Effector memory CD8-positive, alpha-beta T cell (primary cell): ENCODE data around the gene TRPM1.

ENCODE experiments used
- ATAC-seq: fragments of 150-1000 bp; cut with Tn5 transposase; replicated peaks from 2 replicates; pipeline ENCODE4 v1.10.0; 2021; ENCODE audit warnings: mild to moderate bottlenecking, moderate library complexity
- DNase-seq, 3 experiments: peaks; one replicate each; pipeline ENCODE4 v3.0.0; 2021
- H3K27ac Mint-ChIP-seq, 2 donors: one replicate each; pipeline ENCODE4 v1.8.0; 2022; ENCODE audit warnings: mild to moderate bottlenecking in 2 of 2, mixed read lengths in 2 of 2, moderate library complexity in 2 of 2
- H3K27me3 Mint-ChIP-seq, 2 donors: one replicate each; pipeline ENCODE4 v1.8.0; 2022; ENCODE audit warnings: mixed read lengths in 2 of 2
- H3K36me3 Mint-ChIP-seq: one replicate; pipeline ENCODE4 v1.8.0; 2022; ENCODE audit warnings: mild to moderate bottlenecking, moderate library complexity, mixed read lengths; ENCODE audit not compliant: insufficient read depth
- H3K4me1 Mint-ChIP-seq, 2 donors: one replicate each; pipeline ENCODE4 v1.8.0; 2022; ENCODE audit warnings: low read depth in 2 of 2, mixed read lengths in 2 of 2
- H3K4me3 Mint-ChIP-seq, 2 donors: one replicate each; pipeline ENCODE4 v1.8.0; 2022; ENCODE audit warnings: mild to moderate bottlenecking in 2 of 2, mixed read lengths in 2 of 2, moderate library complexity in 2 of 2
- H3K9me3 Mint-ChIP-seq, 2 donors: one replicate each; pipeline ENCODE4 v1.8.0; 2022; ENCODE audit warnings: mixed read lengths in 2 of 2

Gene TRPM1

GRCh38 chr15:30969724-30970123 is 131.8 kb downstream of the TRPM1 start:
- Mint-ChIP-seq H3K4me1 (peaks cover 9 to 13% of the 10 kb centered on the region in 2 donors), H3K9me3 (no peaks in the 10 kb centered on the region), H3K27me3 (no peaks in the 10 kb centered on the region), H3K27ac (no peak overlapping the region), H3K4me3 (no peak overlapping the region), H3K36me3 (peaks cover 47% of the 10 kb centered on the region)
- no peak for ATAC-seq
- DNase-seq, result no peak

- no peaks in the 10 kb centered on the region for H3K9me3 Mint-ChIP-seq
- ATAC-seq (no peak), DNase-seq (no peak)
- H3K4me3 Mint-ChIP-seq, result no peak overlapping the region
- H3K36me3 Mint-ChIP-seq, result peaks cover 56% of the 10 kb centered on the region
- H3K27me3 Mint-ChIP-seq, result no peaks in the 10 kb centered on the region
- peak overlapping the region in 1 of 2 donors; percentile 46 for H3K27ac Mint-ChIP-seq
- peaks cover 7 to 15% of the 10 kb centered on the region in 2 donors for H3K4me1 Mint-ChIP-seq
These were observed 137.8 kb downstream of the TRPM1 start for GRCh38 chr15:30963681-30964080.

- ATAC-seq, result no peak
- no peaks in the 10 kb centered on the region for H3K9me3 Mint-ChIP-seq
These were observed 138.9 kb downstream of the TRPM1 start for GRCh38 chr15:30962659-30963058.

GRCh38 chr15:30962079-30962478 is 139.4 kb downstream of the TRPM1 start:
- DNase-seq, result no peak
- no peak for ATAC-seq
- H3K9me3 Mint-ChIP-seq, result no peaks in the 10 kb centered on the region
- no peak overlapping the region for H3K4me3 Mint-ChIP-seq
- no peak overlapping the region for H3K27ac Mint-ChIP-seq
- H3K36me3 Mint-ChIP-seq, result peaks cover 64% of the 10 kb centered on the region
- H3K27me3 Mint-ChIP-seq, result no peaks in the 10 kb centered on the region
- H3K4me1 Mint-ChIP-seq, result peaks cover 7 to 25% of the 10 kb centered on the region in 2 donors

More at GRCh38 chr15:30962659-30963058, 138.9 kb downstream of the TRPM1 start:
- Mint-ChIP-seq H3K4me1 (peaks cover 7 to 21% of the 10 kb centered on the region in 2 donors), H3K27ac (no peak overlapping the region), H3K36me3 (peaks cover 60% of the 10 kb centered on the region), H3K27me3 (no peaks in the 10 kb centered on the region), H3K4me3 (no peak overlapping the region)
- no peak for DNase-seq

- Mint-ChIP-seq H3K9me3 (no peaks in the 10 kb centered on the region), H3K27me3 (no peaks in the 10 kb centered on the region), H3K27ac (peak overlapping the region in 1 of 2 donors; percentile 33), H3K4me3 (no peak overlapping the region), H3K36me3 (peaks cover 78% of the 10 kb centered on the region), H3K4me1 (peaks cover 10 to 29% of the 10 kb centered on the region in 2 donors)
- no peak for DNase-seq
- ATAC-seq, result no peak
These were observed 143.3 kb downstream of the TRPM1 start for GRCh38 chr15:30958219-30958618.

- H3K36me3 Mint-ChIP-seq, result peaks cover 82% of the 10 kb centered on the region
- no peak overlapping the region for H3K4me3 Mint-ChIP-seq
- H3K4me1 Mint-ChIP-seq, result peaks cover 5 to 25% of the 10 kb centered on the region in 2 donors
- no peak for ATAC-seq
- peak overlapping the region in 1 of 2 donors; percentile 62 for H3K27ac Mint-ChIP-seq
- no peak for DNase-seq
- no peaks in the 10 kb centered on the region for H3K27me3 Mint-ChIP-seq
- no peaks in the 10 kb centered on the region for H3K9me3 Mint-ChIP-seq
These were observed 145.1 kb downstream of the TRPM1 start for GRCh38 chr15:30956216-30957124.

- Mint-ChIP-seq H3K4me1 (peaks cover 3 to 14% of the 10 kb centered on the region in 2 donors), H3K9me3 (no peaks in the 10 kb centered on the region), H3K27ac (peak overlapping the region in 1 of 2 donors; percentile 69), H3K27me3 (no peaks in the 10 kb centered on the region), H3K4me3 (no peak overlapping the region), H3K36me3 (peaks cover 83% of the 10 kb centered on the region)
- DNase-seq, result no peak
- ATAC-seq, result no peak
These were observed 146.9 kb downstream of the TRPM1 start for GRCh38 chr15:30954674-30955073.

- Mint-ChIP-seq H3K9me3 (no peaks in the 10 kb centered on the region), H3K27ac (peak overlapping the region; percentile 38 to 69), H3K4me3 (no peak overlapping the region), H3K36me3 (peaks cover 83% of the 10 kb centered on the region), H3K27me3 (no peaks in the 10 kb centered on the region), H3K4me1 (peaks cover 3 to 14% of the 10 kb centered on the region in 2 donors)
- no peak for DNase-seq
- no peak for ATAC-seq
These were observed 147.7 kb downstream of the TRPM1 start for GRCh38 chr15:30953731-30954378.

- no peak for ATAC-seq
- DNase-seq, result no peak
- Mint-ChIP-seq H3K4me3 (no peak overlapping the region), H3K4me1 (peaks cover 3 to 14% of the 10 kb centered on the region in 2 donors), H3K36me3 (peaks cover 83% of the 10 kb centered on the region), H3K27me3 (no peaks in the 10 kb centered on the region), H3K9me3 (no peaks in the 10 kb centered on the region), H3K27ac (no peak overlapping the region)
These were observed 148.3 kb downstream of the TRPM1 start for GRCh38 chr15:30953183-30953582.
